Activated B cell treated with CpG ODN at 0.5 μM for 24 hours (primary cell): Measurements from ENCODE around the gene TNNT1. TPM values are rescaled to one million over a fixed set of nuclear protein-coding genes. Genes with fewer than 3 reads are reported as not detected.

Experiments
- ATAC-seq: fragments of 200-7000 bp; cut with Tn5 transposase; one replicate; pipeline ENCODE4 v1.10.0; 2021; ENCODE audit warnings: low read depth, mild to moderate bottlenecking, moderate library complexity
- CTCF ChIA-PET: fragments of 350-600 bp; sonication (Branson Sonifier 250); formaldehyde crosslinking; loops from one replicate; lab custom pipeline; 2021; ENCODE audit warnings: antibody characterized with exemption; lab: Charles Lee
- POLR2A ChIA-PET: fragments of 350-600 bp; sonication (Branson Sonifier 250); formaldehyde crosslinking; loops from one replicate; lab custom pipeline; 2021; ENCODE audit warnings: antibody characterized with exemption; lab: Charles Lee
- DNase-seq: peaks from one replicate; pipeline ENCODE4 v3.0.0; 2022
- H3K27ac Mint-ChIP-seq: one replicate; pipeline ENCODE4 v1.8.0; 2020; ENCODE audit warnings: mixed read lengths
- H3K27me3 Mint-ChIP-seq: one replicate; pipeline ENCODE4 v1.8.0; 2021; ENCODE audit warnings: mixed read lengths
- H3K36me3 Mint-ChIP-seq: one replicate; pipeline ENCODE4 v1.8.0; 2021; ENCODE audit warnings: low read depth, mixed read lengths
- H3K4me1 Mint-ChIP-seq: one replicate; pipeline ENCODE4 v1.8.0; 2021; ENCODE audit warnings: mixed read lengths
- H3K4me3 Mint-ChIP-seq: one replicate; pipeline ENCODE4 v1.8.0; 2020; ENCODE audit warnings: mild to moderate bottlenecking, mixed read lengths
- H3K9me3 Mint-ChIP-seq: one replicate; pipeline ENCODE4 v1.8.0; 2020; ENCODE audit warnings: mixed read lengths
- intact Hi-C: fragments of 100-400 bp; cut with micrococcal nuclease; formaldehyde crosslinking; loops from one replicate; pipeline ENCODE4 v1.15.1; 2024
- total RNA-seq: library from RNA; stranded (reverse); gene quantifications from 2 replicates; pipeline ENCODE4 v1.2.3, GENCODE V29; 2022
- TF ChIP-seq, protein P1 (sequence below): fragments of 200-600 bp; IDR thresholded peaks from one replicate; pipeline ENCODE4 v1.8.0; 2022; ENCODE audit warnings: antibody characterized with exemption, mild to moderate bottlenecking

TNNT1 gene
- total RNA-seq, 1 donor from 2014 or later = not detected

- Mint-ChIP-seq H3K4me3 (no peak overlapping the region), H3K9me3 (no peaks in the 10 kb centered on the region), H3K36me3 (no peaks in the 10 kb centered on the region), H3K27me3 (peaks cover 53% of the 10 kb centered on the region), H3K27ac (no peak overlapping the region), H3K4me1 (peaks cover 6% of the 10 kb centered on the region)
- intact Hi-C loops = loop anchor here (2.0 kb wide), 1 partner anchor 18 kb away; no protein-coding TSS in a partner anchor
- DNase-seq (no peak), ATAC-seq (no peak)
- ChIA-PET POLR2A (interaction anchor here (0.6 to 0.8 kb wide), 2 partner anchors 119 to 247 kb away, joined by 5 to 9 read pairs; partner anchors contain the start of genes HSPBP1 and UBE2S), CTCF (interaction anchor here (1.0 to 1.6 kb wide), 2 partner anchors 45 to 71 kb away, joined by 3 read pairs; no protein-coding TSS in a partner anchor)
- TF ChIP-seq, protein P1, sequence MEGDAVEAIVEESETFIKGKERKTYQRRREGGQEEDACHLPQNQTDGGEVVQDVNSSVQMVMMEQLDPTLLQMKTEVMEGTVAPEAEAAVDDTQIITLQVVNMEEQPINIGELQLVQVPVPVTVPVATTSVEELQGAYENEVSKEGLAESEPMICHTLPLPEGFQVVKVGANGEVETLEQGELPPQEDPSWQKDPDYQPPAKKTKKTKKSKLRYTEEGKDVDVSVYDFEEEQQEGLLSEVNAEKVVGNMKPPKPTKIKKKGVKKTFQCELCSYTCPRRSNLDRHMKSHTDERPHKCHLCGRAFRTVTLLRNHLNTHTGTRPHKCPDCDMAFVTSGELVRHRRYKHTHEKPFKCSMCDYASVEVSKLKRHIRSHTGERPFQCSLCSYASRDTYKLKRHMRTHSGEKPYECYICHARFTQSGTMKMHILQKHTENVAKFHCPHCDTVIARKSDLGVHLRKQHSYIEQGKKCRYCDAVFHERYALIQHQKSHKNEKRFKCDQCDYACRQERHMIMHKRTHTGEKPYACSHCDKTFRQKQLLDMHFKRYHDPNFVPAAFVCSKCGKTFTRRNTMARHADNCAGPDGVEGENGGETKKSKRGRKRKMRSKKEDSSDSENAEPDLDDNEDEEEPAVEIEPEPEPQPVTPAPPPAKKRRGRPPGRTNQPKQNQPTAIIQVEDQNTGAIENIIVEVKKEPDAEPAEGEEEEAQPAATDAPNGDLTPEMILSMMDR = no peak
These were observed 12.0 kb upstream of the TNNT1 start for GRCh38 chr19:55160986-55161365.

DNA sequence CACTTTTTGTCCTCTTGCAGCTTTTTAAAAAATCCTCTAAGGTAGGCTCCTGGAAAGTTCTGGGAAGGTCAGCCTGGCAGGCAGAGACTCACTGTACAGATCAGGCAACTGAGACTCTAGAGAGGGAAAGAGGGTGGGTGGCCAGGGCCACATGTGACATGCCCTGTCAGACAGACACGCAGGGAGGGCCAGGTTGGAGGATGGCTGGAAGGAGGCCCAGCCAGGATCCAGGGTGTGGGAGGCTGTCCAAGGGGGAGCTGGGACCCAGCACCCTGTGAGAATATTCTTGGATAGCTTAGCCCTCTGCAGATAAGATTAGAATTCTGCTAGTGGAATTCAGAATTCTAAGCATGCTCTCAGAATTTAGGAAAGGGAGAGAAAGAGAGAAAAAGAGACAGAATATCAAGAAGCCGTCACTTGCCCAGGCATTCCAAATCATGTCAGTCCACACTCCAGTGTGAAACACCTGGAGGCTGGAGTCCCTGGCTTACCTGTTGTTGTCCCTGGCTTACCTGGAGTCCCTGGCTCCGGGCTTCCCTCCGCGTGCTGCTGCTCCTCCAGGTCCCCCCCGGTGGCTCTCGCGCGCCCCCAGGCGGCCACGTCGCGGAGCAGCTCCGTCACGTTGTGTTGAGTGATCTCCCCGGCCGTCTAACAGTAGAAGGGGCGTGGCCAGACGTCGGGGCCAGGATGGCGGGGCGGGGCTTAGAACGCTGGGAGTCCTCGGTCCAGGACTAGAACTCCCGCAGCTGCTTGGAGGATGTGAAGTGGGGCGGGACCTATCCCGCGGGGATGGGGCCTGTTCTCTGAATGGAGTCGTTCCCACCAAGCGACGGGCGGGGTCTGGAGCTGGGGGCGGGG lies 11.4 kb upstream of the TNNT1 start:
- Mint-ChIP-seq H3K9me3 (no peaks in the 10 kb centered on the region), H3K27me3 (peaks cover 49% of the 10 kb centered on the region), H3K36me3 (no peaks in the 10 kb centered on the region), H3K27ac (no peak overlapping the region), H3K4me3 (no peak overlapping the region), H3K4me1 (peaks cover 6% of the 10 kb centered on the region)
- POLR2A ChIA-PET = interaction anchor here (0.6 to 0.8 kb wide), 3 partner anchors 120 to 248 kb away, joined by 3 to 9 read pairs (median 5); partner anchors contain the start of genes HSPBP1 and UBE2S
- TF ChIP-seq, protein P1 = peak; percentile 35
- intact Hi-C loops = loop anchor here (2.0 kb wide), 1 partner anchor 18 kb away; no protein-coding TSS in a partner anchor
- DNase-seq = peak; percentile 70
- CTCF ChIA-PET = interaction anchor here (0.9 to 1.6 kb wide), 4 partner anchors 13 to 308 kb away, joined by 3 to 4 read pairs (median 3); no protein-coding TSS in a partner anchor
- ATAC-seq = peak; percentile 97

DNA sequence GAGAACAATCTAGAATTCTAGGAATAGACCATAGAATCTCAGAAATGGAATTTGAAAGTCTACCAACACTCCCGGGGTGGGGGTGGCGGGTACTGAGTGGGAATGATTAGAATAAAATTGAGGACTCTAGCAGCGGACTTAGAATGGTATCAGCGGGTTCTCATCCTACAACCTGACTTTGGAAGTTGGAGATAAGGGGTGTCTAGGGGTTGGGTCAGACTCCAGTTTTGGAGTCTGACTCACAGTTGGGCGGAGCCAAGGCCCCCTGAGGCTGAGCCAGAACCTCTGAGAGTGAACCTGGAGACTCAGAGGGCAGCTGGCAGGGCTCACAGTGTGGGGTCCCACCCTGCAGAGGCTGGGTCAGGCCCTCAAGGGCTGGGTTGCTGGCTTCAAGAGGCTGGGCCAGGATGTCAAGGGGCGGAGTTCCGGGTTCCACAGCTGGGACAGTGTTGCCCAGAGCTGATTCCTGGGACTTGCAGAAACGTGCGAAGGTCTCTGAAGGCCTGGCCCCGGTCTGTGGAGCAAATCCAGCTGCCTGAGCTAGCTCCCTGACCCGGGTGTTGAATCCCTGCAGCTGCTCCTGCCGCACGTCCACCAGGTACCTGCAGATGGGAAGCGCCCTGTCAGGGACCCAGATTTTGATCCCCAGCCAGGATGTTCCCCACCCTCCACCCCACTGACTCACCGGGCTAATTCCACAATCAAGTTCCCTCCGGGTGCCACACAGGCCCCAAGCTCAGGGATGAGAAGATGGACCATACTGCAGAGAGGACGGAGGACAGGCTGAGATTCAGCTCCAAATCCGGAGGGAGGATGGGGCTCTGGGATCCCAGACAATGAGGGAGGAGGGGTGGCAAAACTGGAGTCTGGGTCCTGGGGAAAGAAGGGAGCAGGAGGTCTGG lies 10.1 kb upstream of the TNNT1 start:
- TF ChIP-seq, protein P1 = no peak
- Mint-ChIP-seq H3K36me3 (no peaks in the 10 kb centered on the region), H3K4me3 (no peak overlapping the region), H3K4me1 (peaks cover 10% of the 10 kb centered on the region), H3K9me3 (no peaks in the 10 kb centered on the region), H3K27me3 (peaks cover 50% of the 10 kb centered on the region), H3K27ac (no peak overlapping the region)
- POLR2A ChIA-PET = no interaction called here
- CTCF ChIA-PET = interaction anchor here (1.6 kb wide), 1 partner anchor 47 kb away, joined by 3 read pairs; no protein-coding TSS in a partner anchor
- ATAC-seq (no peak), DNase-seq (no peak)
- intact Hi-C loops = no loop called here

GRCh38 chr19:55158423-55158822 lies 9.4 kb upstream of the TNNT1 start:
- Mint-ChIP-seq H3K9me3 (no peaks in the 10 kb centered on the region), H3K27me3 (peaks cover 46% of the 10 kb centered on the region), H3K27ac (peak overlapping the region; percentile 53), H3K4me3 (no peak overlapping the region), H3K4me1 (peaks cover 13% of the 10 kb centered on the region), H3K36me3 (no peaks in the 10 kb centered on the region)
- intact Hi-C loops = no loop called here
- ATAC-seq (no peak), DNase-seq (no peak)
- TF ChIP-seq, protein P1 = no peak
- ChIA-PET POLR2A (no interaction called here), CTCF (no interaction called here)
